CD4-positive, alpha-beta T cell treated with Interleukin-17A for 1 hour (primary cell): ENCODE results near the gene MVK.

ENCODE experiments used
- DNase-seq: peaks from one replicate; pipeline ENCODE4 v3.0.0-alpha.2; 2020

MVK gene

DNA sequence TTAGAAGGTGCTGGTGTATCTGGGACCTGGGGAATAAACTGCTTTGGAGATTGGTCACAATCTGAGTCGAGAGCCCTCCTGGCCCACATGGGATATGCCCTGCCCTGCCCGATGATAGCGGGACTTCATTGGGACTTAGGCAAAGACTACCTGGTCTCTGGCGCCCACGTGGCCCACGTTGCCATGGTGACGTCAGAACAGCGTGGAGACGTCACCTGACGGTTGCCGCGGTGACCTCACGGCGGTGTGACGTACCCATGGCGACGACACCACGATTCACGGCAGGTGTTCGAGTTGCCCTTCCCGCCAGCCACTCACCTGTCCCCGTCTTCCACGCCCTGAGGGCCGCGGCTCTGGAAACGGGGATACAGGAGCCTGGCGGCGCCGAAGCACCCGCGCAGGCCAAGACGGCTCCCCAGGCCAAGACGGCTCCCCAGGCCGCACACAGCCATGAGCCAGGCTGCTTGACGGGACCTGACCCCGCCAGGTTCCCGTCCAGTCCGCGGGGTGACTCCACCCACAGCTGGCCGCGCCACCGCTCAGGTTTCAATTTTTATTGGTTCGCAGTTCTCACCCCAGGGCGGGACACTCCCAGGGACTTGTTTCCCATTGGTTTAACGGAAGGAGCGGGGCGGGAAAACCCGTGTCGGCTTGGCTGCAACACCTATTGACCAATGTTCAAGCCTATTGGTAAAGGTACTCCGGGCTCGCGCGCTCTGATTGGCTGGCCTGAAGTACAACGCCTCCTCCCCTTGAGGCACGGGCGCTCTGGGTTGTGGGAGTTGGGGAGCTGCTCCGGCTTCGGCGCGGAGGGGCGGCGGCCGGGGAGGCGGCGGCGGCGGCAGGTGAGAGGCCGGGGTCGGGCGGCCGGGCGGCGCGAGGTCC, at the start of gene MVK, which contains the start of gene MMAB:
Gene MVK, plus strand, starts transcription at position 766 of the 885 bp plus-strand sequence. CDS start 1,029 bp downstream, outside the sequence.
Gene MMAB, minus strand, starts transcription at position 476 of the 885 bp plus-strand sequence. Its CDS starts 24 bp downstream, at position 452.
- DNase-seq, result peak; percentile 100

DNA sequence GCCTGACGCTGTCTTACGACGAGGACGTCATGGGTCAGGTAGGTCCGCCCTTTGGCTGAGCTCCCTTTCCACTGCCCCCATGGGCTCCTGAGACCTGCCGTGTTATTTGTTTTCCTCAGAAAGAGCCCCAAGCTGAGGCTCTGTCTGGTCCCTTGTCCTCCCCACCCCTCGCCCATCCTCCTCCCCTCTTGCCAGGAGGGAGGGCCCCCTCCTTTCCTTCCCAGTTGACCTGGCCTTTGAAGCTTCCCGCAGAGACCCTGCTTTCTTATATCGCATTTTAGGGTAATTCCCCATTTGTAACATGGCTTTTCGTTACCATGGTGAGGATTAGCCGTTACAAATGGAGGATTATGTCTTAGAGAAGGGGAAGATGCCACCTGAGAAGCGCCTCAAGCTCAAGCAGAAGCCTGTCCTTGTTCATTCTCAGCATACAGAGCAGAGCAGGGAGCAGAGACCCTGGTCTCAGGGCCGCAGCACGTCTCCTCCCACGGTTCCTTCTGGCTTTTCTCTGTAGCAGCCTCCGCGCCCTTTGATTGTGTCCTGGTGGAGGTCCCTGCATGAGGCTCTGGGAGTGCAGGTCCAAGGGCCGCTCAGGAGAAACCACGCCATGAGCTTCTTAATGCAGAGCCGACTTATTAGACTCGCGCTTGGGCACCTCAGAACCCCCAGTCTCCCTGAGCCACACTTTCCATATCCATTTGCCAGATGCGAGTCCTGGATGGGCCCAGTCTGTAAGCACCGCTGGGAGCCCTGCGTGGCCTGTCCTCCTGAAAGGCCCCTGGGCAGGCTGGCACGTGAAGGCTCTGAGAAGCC, 48.9 kb upstream of the MVK start:
- DNase-seq, result no peak

DNA sequence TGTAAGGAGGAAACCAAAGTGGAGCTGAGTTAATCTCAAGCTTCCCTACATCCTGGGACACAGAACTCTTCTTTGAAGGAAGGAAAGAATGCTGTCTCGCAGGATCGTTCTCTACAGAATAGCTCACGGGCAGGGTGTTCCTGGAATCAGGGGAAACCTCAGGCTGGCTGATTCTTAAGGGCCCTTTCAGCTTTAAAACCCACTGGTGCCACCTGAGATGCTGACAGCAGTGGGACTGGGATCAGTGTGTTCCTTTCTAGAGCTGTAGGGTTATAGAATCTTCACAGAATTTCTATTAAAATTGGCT, 48.4 kb upstream of the MVK start:
- DNase-seq, result no peak

DNA sequence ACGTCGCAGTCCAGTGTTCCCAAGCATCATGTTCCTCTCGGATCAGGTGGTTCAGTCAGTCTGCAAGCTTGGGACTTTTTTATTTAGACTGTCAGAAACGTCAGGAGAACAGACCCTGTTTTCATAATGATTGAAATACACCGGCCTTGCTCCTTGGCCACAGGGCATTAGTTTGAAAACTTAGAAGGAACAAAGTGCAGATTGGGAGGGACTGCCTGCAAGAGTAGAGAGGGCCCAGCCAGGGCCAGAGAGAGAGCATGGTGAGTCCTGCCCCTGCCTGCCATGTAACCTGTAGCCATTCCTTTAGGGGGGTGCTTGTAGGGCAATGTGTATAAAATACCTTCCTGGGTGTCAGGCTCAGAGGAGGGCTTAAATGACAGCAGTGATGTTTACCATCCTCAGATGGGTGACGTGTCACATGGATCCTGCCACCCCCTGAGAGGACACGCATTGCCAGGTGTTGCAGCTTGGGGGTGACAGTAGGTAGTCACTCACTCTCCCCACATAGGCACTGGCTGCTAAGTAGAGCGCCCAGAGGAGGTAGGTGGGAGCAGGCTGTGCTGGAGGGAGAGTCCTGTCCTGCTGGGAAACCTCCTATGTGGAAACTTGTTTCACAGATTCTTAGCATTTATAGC, 46.0 kb upstream of the MVK start:
- no peak for DNase-seq

DNA sequence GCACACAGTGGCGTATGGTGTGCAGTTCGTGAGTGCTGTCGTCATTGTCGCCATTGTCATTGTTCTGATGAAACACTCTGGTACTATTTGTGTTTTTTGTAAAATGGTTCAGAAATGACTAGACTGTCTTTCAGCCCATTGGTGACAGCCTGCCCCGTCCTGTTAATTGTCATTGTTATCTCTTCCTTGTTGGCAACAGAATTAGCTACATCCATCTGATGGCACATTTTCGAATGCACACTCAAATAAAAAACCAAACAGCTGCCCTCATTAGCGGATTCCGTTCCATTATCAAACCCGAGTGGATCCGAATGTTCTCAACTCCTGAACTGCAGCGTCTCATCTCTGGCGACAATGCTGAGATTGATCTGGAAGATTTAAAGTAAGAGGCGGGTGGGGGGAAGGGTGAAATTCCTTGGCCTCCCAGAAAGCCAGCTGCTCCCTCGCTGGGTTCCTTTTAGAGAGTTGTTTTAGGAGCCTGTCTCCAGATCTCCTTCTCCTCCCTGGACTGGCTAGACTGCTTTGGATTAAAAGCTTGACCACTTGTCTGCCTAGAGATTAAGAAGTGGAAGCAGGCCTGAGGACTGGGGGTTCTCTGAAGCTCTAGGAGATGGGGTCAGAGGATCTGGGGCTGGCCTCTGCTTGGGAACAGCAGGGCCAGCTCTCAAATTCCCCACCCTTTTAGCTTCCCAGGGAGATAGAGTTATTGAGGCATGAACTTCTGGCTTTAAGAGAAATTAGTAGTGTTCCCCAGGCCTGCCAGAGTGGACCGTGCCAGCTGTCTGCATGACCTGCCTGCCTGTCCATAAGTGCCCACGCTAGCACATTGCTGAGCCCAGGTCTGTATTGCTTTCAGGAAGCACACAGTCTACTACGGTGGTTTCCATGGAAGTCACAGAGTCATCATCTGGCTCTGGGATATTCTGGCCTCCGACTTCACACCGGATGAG, 43.6 kb upstream of the MVK start:
- no peak for DNase-seq

- no peak for DNase-seq
Measured at GRCh38 chr12:109531411-109531810, 42.2 kb upstream of the MVK start.

DNA sequence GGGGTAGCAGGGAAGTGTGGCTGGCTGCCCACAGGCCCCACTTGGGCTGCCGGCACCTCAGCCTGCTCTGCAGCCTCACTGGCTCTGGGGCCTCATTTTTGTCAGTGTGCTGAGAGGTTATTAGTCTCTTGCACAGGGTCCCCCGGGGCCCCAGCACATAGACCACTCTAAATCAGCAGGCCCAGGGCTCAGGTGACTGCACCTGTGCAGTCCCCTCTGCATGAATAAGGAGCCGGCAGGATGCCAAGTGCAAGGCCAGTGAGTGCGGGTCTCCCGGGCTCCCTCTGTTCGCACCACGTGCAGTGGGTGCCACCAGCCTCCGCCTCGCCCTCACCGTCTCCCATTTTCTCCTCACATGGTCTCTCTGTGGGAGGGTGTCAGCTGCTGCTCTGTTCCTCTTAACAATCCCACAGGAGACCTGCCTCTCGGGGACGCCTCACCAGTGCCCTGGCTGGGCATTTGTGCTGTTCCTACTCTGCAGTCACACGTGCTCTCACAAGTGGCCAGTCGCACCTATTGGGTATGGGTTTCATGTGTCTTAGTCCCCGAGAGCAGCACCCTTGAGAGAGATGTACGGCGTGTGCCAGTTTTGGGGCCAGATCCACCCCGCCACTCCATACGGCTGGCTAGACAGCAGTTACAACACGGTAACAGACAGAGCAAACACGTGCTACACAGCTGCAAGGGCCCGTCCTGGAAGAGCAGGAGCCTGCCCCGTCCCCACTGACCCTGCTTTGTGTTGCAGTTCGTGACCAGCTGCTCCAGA, 40.7 kb upstream of the MVK start:
- no peak for DNase-seq

DNA sequence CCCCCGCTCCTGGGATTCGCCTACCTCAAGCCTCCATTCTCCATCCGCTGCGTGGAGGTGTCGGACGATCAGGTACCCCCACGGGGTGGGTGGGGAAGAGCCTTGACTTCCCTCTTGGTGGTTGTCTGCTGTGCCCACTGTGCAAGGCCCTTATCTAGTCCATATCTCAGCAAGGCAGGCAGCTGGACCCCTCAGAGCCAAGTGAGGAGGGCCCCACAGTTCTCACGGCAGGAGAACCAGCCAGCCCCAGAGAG, 40.2 kb upstream of the MVK start:
- no peak for DNase-seq

DNA sequence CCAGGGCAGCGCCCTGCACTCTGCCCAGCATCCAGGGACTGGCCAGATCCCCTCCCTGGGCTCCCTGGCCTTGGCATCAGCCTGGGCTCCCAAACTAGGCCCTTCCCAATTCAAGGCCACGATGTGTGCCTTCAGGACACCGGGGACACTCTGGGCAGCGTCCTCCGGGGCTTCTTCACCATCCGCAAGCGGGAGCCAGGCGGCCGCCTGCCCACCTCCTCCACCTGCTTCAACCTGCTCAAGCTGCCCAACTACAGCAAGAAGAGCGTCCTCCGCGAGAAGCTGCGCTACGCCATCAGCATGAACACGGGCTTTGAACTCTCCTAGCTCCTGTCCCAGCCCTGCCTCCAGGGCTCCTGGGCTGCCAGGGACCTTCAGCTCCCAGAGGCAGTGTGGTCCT, 39.1 kb upstream of the MVK start:
- DNase-seq, result no peak

DNA sequence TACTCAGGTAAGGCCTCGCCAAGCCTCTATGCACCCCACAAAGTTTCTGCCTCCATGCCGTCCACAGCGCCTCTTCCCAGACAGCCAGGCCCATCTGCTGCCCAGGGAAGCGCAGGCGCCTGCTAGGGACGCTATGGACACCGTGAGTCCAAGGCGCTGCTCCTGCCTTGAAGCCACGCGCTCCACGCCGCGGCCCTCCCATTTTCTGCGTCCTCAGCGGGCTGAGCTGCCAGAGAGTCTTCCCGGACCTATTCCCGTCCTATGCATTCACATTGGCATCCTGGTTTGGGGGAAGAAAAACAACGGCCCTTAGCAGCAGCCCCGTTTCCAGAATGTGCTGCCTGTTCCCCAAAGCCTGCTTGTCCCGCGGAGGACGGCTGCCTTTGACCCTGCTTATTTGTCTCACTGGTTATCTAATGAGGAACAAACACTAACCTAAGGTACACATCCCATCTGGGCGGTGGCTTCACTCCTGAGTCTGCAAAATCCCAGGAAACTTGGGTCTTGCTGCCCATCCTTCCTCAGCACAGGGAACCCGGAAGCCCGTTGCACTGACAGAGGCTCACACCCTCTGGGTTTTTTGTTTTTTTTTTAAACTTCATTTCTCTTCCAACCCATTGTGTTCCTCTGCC, 38.2 kb upstream of the MVK start:
- DNase-seq, result no peak

GRCh38 chr12:109535863-109536250, 37.7 kb upstream of the MVK start:
- DNase-seq, result no peak

DNA sequence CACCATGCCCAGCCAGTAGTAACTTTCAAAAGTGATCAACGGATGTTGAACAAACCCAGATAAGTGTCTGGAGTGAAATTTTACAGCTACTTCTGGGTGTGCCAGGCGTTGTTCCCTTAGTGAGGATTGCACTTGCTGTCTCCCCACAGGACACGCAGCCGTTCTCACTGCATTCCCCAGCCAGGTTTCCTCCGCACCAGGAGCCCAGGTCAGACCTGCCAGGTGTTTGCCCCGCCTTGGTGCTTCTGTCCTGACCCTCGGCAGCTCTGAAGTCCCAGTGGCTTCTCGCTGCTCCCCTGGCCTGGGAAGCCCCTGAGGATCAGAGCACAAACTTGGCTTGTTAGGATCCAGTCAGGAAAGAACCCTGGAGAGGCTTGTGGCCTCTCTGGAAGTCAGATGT, 36.5 kb upstream of the MVK start:
- no peak for DNase-seq

- no peak for DNase-seq
Measured at GRCh38 chr12:109538191-109538863, 35.3 kb upstream of the MVK start.

DNA sequence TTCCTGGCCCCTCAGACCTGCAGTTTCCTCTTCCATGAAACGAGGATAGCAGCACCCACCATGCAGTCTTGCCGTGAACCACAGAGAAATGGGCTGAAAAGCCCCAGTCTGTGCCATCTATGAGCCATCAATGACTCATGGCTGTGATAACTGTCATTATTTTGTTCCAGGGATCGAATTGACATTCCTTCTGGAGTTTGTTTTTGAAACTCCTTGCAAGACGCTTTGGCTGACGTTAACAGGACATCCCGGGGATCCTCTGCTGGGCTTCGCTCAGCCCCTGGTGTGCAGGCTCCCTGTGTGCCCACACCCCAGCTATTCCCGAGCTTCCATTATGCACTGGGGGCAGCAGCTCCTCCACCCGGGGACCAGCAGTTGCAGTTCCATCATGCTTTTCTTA, 34.1 kb upstream of the MVK start:
- DNase-seq, result no peak

GRCh38 chr12:109540526-109541412, 32.8 kb upstream of the MVK start:
- no peak for DNase-seq

GRCh38 chr12:109541413-109541726, 32.2 kb upstream of the MVK start:
- DNase-seq, result no peak

- no peak for DNase-seq
Measured at GRCh38 chr12:109542014-109542413, 31.6 kb upstream of the MVK start.

DNA sequence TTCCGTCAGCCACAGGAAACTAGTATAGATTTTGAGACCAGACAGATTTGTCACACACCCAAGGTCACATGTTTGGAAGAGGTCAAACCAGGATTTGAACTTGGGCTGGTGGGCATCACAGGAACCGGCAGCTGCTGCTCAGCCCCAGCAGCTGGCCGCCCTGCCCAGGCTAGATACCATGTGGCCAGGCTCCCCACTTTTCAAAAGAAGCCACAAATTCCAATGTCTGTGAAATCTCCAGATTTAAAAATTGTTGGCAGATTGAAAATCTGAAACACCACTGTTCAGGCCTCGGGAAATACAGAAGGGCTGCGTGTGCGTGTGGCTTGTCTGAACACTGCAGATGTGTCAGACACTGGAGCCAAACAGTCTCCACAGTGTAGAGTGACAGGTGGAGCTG, 30.7 kb upstream of the MVK start:
- DNase-seq, result no peak

DNA sequence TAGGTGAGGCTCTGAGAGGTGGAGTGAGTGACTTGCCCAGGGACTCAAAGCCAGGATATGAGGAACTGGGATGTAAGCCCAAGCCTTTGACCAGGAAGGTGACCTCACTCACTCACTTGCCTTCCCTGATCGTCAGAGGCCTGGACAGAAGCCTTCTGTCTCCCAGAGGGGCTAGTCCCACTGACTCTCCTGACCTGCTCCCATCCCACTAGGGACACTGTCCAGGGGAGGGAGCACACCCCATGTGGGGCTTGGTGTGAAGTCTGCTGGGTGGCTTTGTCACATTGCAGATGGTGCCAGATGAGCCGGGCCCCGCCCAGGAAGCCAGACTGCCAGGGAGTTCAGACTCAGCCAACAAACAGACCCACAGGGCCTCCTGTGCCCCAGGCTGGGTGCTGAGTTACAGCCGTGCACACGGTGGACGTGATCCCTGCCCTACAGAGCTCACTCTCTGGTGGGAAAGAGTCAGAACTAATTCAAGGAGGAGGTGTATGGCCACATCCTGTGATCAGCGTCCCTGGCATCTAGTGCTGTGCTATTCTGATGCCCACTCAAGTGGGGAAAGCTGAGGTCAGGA, 28.6 kb upstream of the MVK start:
- DNase-seq, result peak; percentile 43

DNA sequence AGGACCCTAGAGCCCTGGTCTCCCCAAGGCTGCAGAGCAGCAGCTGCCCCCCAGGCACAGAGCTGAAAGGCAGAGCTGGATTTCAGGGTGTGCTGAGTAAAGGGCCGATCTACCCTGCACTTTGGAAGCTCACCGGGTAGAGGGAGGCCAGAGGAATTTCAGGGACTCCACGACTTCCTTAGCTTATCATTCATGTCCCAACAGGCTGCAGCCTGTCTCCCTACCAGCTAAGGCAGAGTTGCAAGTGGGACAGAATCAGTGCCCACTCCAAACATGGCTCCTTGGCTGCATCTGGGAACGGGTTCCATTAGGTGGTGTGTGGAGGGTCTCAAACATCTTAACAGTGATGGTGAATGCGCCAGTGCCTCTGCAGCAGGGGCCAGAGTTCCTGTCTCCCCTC, 27.8 kb upstream of the MVK start:
- no peak for DNase-seq
